Smooth muscle cell (in vitro differentiated cells): ENCODE results near the gene PHF21A. TPM values are rescaled to one million over a fixed set of nuclear protein-coding genes. Genes with fewer than 3 reads are reported as not detected.

Source experiments
- DNase-seq: peaks from one replicate; lab custom pipeline; 2025; ENCODE audit not compliant: unreplicated experiment; lab: John Stamatoyannopoulos, UW
- H2AFZ ChIP-seq: fragments of 200-600 bp; sonication (generic); 2 replicates; pipeline ENCODE4 v1.6.0; 2016; ENCODE audit warnings: antibody characterized with exemption, low read depth, mild to moderate bottlenecking
- H3F3A ChIP-seq: fragments of 200-600 bp; sonication (generic); 2 replicates; pipeline ENCODE4 v1.6.0; 2017; ENCODE audit warnings: antibody characterized with exemption, low read depth
- H3K27ac ChIP-seq: fragments of 200-600 bp; sonication (generic); 2 replicates; pipeline ENCODE4 v1.5.1; 2016; ENCODE audit warnings: low read depth, mild to moderate bottlenecking
- H3K27me3 ChIP-seq: fragments of 200-600 bp; sonication (generic); 2 replicates; pipeline ENCODE4 v1.6.1; 2016; ENCODE audit warnings: low read depth, mild to moderate bottlenecking
- H3K36me3 ChIP-seq: fragments of 200-600 bp; sonication (generic); 2 replicates; pipeline ENCODE4 v1.5.1; 2016; ENCODE audit warnings: low read depth
- H3K4me1 ChIP-seq: fragments of 200-600 bp; sonication (generic); 2 replicates; pipeline ENCODE4 v1.5.1; 2016; ENCODE audit warnings: low read depth
- H3K4me2 ChIP-seq: fragments of 200-600 bp; sonication (generic); 2 replicates; pipeline ENCODE4 v1.6.0; 2016; ENCODE audit warnings: mild to moderate bottlenecking
- H3K4me3 ChIP-seq: fragments of 200-600 bp; sonication (generic); 2 replicates; pipeline ENCODE4 v1.5.1; 2016; ENCODE audit warnings: mild to moderate bottlenecking
- H3K79me2 ChIP-seq: fragments of 200-600 bp; sonication (generic); 2 replicates; pipeline ENCODE4 v1.6.0; 2016; ENCODE audit warnings: low read depth, mild to moderate bottlenecking
- H3K9ac ChIP-seq: fragments of 200-600 bp; sonication (generic); 2 replicates; pipeline ENCODE4 v1.6.0; 2016; ENCODE audit warnings: low read depth
- H3K9me3 ChIP-seq: fragments of 200-600 bp; sonication (generic); replicated peaks from 2 replicates; pipeline ENCODE4 v1.5.1; 2016; ENCODE audit warnings: low read depth
- H4K20me1 ChIP-seq: fragments of 200-600 bp; sonication (generic); 2 replicates; pipeline ENCODE4 v1.6.0; 2016; ENCODE audit warnings: low read depth
- WGBS: methylation state at CpG from one replicate; pipeline ENCODE4 v1.1.7; 2016; ENCODE audit warnings: low lambda C conversion rate; 5-methylcytosine and 5-hydroxymethylcytosine counted together
- polyA plus RNA-seq: library from polyadenylated mRNA; unstranded; fragments of >200 nt; fragmentation: Nextera tagmentation; extraction: Ambion mirVana; gene quantifications from 2 replicates; pipeline ENCODE4 v1.2.1, GENCODE V29; 2016
- total RNA-seq: library from RNA; depleted of rRNA; stranded (reverse); fragments of >200 nt; gene quantifications from 2 replicates; pipeline ENCODE4 v1.2.3, GENCODE V29; 2014
- TF ChIP-seq, protein P1 (sequence below): fragments of 200-600 bp; sonication (generic); IDR thresholded peaks from 2 replicates; pipeline ENCODE4 v1.5.1; 2017; ENCODE audit warnings: borderline replicate concordance, mild to moderate bottlenecking, antibody characterized with exemption; ENCODE audit not compliant: insufficient read depth, poor library complexity, severe bottlenecking

PHF21A gene
- total and polyA plus RNA-seq, 2 experiments from 2014 or later = 26.1 to 28.7 TPM

DNA sequence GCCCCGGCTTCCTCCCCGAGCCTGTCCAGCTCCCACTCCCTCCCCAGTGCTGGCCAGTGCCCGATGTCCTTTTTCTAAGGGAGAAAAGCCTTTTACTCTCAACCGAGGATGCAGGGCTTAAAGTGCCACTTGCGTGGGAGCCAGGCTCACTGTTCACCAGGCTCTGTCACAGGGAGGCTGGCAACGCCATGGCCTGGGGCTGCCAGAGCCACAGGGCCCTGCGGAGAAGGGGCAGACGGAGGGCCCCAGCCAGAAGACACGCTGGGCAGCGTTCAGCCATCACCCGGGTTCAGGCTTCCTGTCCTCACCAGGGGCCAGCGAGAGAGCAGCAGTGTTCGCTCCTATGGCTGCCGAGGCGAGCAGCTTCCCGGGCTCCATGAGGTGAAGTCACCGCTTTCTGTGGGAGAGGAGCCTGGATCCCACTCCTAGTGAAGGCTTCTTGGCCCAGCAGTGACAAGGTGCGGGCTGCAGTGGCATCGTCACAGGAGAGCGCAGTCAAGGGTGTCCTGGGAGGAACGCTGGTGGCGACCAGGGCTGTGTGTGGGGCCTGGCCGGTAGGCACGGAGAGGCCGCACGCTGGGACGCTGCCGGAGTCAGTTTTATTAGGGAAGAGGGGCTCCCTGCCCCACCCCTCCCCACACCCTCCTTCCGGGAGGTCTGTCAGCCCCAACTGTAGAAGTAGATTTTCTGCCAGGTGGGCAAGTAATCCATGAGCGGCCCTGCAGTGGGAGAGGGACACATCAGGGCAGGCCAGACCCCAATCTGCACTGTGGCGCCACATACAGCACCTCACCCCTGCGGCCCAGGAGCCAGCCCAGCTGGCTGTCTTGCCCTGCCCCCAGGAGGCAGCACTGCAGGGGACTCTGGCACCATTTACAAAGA lies 211.4 kb downstream of the PHF21A start:
- Histone ChIP-seq H3K4me2 (no peak overlapping the region), H3F3A (no peaks in the 10 kb centered on the region), H4K20me1 (no peaks in the 10 kb centered on the region), H3K9me3 (no peaks in the 10 kb centered on the region), H3K27ac (no peak overlapping the region), H3K36me3 (no peaks in the 10 kb centered on the region), H3K9ac (no peak overlapping the region), H3K4me3 (no peak overlapping the region), H3K79me2 (no peaks in the 10 kb centered on the region), H3K4me1 (no peaks in the 10 kb centered on the region), H2AFZ (no peak overlapping the region), H3K27me3 (no peaks in the 10 kb centered on the region)
- WGBS = 92% methylated on average over 31 of the region's 32 CpGs
- no peak for DNase-seq
- TF ChIP-seq, protein P1, sequence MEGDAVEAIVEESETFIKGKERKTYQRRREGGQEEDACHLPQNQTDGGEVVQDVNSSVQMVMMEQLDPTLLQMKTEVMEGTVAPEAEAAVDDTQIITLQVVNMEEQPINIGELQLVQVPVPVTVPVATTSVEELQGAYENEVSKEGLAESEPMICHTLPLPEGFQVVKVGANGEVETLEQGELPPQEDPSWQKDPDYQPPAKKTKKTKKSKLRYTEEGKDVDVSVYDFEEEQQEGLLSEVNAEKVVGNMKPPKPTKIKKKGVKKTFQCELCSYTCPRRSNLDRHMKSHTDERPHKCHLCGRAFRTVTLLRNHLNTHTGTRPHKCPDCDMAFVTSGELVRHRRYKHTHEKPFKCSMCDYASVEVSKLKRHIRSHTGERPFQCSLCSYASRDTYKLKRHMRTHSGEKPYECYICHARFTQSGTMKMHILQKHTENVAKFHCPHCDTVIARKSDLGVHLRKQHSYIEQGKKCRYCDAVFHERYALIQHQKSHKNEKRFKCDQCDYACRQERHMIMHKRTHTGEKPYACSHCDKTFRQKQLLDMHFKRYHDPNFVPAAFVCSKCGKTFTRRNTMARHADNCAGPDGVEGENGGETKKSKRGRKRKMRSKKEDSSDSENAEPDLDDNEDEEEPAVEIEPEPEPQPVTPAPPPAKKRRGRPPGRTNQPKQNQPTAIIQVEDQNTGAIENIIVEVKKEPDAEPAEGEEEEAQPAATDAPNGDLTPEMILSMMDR = no peak

DNA sequence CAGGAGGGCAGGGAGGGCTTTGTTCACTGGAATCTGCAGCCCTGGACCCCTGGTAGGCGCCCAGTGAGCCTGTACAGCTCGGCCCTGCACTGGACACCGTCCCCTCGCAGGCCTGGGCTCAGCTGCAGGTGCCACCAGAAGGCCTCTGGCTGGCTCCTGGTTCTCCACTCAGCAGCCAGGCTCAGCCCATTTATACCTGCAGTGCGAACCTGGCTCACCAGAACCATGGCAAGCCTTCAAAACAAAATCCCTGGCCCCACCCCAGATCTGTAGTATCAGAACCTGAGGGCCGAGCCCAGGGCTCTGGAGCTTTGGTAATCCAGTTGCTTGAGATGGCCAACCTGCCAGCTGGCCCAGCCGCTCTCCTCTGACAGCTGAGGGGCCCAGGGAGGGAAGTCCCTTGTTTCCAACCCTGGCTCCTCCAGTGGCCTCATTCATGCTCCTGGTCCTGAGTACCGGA lies 213.3 kb downstream of the PHF21A start:
- Histone ChIP-seq H3K27ac (no peak overlapping the region), H2AFZ (no peak overlapping the region), H3K27me3 (no peaks in the 10 kb centered on the region), H3K4me1 (no peaks in the 10 kb centered on the region), H3K4me3 (no peak overlapping the region), H3K79me2 (no peaks in the 10 kb centered on the region), H3K9me3 (no peaks in the 10 kb centered on the region), H3F3A (no peaks in the 10 kb centered on the region), H3K4me2 (no peak overlapping the region), H3K36me3 (no peaks in the 10 kb centered on the region), H4K20me1 (no peaks in the 10 kb centered on the region), H3K9ac (no peak overlapping the region)
- 93% methylated on average over 8 of the region's 8 CpGs for WGBS
- DNase-seq = no peak
- TF ChIP-seq, protein P1 = no peak

GRCh38 chr11:45906965-45907611 lies 214.2 kb downstream of the PHF21A start, which contains the start of gene FREY1:
FREY1 (minus strand) TSS chr11:45907271; CDS start chr11:45907245, 26 bp downstream.
- Histone ChIP-seq H2AFZ (no peak within 1 kb of the TSS), H3F3A (no peaks in the 10 kb centered on the region), H3K27me3 (no peaks in the 10 kb centered on the region), H3K4me1 (no peaks in the 10 kb centered on the region), H3K79me2 (no peaks in the 10 kb centered on the region), H4K20me1 (no peaks in the 10 kb centered on the region), H3K4me3 (no peak within 1 kb of the TSS), H3K36me3 (no peaks in the 10 kb centered on the region), H3K9ac (no peak within 1 kb of the TSS), H3K4me2 (no peak within 1 kb of the TSS), H3K9me3 (no peaks in the 10 kb centered on the region), H3K27ac (no peak within 1 kb of the TSS)
- DNase-seq = no peak
- WGBS = 88% methylated on average over 18 of the region's 18 CpGs
- TF ChIP-seq, protein P1 = no peak
